Stimulated activated CD4-positive, alpha-beta T cell treated with anti-CD3 and anti-CD28 coated beads, Interleukin-4, amount 100 ng/mL, for 1 hour (primary cell): Measurements from ENCODE around the gene ROBO1.

Experiments
- DNase-seq: peaks from one replicate; pipeline ENCODE4 v3.0.0-alpha.2; 2020

The ROBO1 gene

GRCh38 chr3:79002465-79003372 lies 765.1 kb downstream of the ROBO1 start:
- DNase-seq: no peak

DNA sequence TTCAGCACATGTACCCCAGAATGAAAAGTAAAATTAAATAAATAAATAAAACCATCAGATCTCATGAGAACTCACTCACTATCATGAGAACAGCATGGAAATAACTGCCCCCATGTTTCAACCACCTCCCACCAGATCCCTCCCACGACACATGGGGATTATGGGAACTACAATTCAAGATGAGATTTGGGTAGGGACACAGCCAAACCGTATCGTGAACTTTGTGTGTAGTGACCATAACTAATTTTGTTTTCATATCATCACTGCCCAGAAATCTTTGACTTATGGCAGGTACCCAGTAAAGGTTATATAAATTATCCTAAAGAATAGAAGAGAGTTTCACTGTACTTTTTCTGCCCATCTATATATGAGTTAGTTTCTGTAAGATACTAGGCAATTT lies 766.5 kb downstream of the ROBO1 start:
- DNase-seq: no peak

DNA sequence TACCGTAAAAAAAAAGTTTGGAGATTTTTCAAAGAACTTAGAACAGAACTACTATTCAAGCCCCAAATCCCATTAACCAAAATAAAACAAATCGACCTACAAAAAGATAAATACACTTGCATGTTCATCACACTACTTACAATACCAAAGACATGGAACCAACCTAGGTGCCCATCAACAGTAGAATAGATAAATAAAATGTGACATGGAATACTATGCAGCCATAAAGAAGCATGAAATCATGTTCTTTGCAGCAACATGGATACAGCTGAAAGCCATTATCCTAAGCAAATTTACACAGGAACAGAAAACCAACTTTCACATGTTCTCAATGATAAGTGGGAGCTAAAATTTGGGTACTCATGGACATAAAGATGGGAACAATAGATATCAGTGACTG lies 768.7 kb downstream of the ROBO1 start:
- no peak for DNase-seq

DNA sequence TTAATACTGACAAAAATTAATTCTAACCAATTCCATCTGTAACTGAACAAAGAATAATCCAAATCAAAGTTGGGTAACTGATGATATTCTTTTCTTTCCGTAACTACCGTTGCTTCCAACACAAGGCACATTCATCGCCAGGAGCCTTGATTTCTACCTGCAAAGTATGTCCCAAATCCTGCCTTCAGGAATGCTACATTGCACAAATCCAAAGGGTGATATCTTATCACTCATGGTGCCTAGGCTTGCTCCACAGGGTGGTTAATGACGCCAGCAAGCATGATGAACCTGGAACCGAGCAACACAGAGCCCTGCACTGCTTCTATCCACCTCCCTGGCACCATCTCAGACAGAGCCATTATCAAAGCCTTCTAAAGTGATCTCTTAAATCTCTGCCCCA lies 772.7 kb downstream of the ROBO1 start:
- no peak for DNase-seq

DNA sequence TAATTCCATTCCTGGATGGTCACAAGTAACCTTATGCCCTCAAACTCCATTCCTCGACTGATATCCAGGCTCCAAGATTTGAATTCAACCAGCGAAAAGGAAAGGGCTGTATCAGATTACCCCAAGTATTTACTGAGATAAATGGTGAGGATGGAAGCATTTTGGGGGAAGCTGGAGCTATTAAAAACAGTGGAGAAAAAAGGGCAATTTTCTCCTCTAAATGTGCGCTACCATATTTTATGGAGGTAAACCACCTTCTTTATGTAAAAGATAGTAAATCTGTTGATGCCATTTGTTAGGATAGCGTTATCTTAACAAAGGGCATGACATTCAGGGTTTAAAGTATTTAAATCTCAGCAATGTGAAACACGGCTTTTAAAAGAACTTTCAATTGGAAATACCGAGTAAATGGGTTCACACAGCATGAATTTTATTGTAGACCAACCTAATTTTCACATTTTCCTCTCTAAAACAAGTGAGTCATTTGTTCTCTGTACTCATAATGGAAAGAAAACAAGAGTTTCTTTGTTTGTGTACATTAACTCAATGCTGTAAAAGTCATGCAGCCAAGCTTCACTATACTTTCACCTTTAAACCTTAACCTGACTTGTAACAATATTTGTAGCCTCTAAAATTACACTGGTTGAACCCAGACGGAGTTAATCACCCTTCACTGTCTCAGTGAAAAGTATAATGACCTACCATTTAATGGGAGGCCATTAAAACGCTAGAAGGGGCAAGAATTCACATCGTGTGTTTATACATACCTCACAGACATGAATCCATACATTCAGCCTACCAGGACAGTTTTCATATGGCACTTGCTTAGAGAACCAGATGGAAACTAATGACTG lies 773.4 kb downstream of the ROBO1 start:
- no peak for DNase-seq

GRCh38 chr3:78993375-78993774 lies 774.4 kb downstream of the ROBO1 start:
- DNase-seq: no peak

DNA sequence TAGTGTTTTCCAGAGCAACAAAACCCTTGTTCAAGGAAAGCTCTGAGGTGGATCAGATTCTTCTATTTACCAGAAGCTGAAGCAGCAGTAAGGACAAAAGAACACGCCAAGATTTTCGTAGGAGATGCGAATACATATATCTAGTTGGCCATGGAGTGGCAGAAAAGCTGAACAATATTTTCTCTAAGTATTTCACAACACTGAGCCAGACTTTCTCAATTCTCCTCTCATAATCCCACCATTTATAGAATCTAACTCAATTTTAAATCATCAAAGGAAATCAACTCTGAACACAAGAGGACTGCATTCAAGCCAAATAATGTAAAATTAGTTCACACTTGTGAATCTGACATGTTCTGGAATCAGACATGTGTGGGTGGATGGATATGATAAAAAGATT lies 775.0 kb downstream of the ROBO1 start:
- DNase-seq: no peak

- DNase-seq: no peak
These were observed 775.4 kb downstream of the ROBO1 start for GRCh38 chr3:78992400-78992799.

DNA sequence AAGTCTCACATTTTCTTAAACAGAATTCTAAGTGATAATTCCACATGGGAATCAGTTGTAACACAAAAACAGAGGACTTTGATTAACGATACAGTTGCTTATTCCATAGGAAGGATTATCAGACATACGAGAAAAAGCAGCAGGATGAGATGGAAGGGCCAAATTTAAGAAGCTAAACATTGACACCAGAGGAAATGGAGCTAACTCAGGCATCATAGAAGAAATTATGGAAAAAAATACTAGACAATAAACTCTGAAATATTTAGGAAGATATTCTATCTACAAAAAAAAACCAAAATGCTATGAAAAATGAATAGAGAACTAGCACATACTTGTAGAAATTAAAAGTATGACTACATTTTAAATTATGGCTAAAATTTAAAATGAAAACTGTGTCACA lies 776.1 kb downstream of the ROBO1 start:
- no peak for DNase-seq

DNA sequence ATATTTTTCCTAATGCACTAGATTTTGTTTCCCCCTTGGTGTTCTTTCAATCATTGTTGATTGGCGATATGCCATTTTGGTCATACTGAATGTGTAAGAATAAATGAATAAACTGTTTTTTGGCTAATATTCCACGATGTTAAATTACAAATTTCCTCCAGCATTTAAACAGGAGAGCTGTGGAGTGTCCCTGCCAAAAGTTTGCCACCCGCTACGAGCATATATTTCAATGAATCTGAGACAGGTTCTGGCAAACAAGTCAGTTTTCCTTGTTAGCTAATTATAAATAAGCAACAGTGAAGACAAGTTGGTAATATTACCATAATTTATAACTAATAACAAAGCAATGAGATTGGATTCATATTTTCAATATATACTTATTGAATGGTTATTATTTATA lies 777.6 kb downstream of the ROBO1 start:
- no peak for DNase-seq

- DNase-seq: no peak
These were observed 779.5 kb downstream of the ROBO1 start for GRCh38 chr3:78988324-78988723.

DNA sequence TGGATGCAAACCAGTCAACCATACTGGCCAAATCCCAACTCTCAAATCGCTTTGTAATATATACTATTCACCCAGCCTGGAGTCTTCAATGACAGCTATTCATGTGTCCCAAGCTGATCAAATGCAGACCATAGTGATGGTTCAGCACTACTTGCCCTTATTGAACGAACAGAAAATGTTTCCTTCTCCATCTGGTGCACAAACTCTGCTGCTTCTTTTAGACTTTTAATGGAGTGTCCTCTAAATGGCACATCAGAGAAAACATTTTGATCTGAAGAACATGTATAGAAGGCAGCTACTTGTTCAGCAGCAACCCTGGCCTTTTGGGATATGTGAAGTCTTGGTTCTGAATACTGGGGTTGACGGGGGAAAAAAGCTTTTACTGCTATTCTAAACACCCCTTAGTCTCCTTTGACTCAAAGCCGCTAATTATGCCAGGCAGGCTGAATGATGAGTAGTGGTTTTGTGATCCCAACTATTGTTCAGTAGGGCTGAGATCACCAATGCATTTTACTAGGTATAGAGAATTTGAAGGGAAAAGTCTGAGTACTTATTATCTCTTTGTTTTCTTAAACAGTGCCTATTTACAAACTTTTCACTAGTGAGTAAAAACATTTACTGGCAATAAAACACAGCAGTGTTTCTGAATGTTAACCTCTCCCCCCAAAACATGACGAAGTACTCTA lies 781.2 kb downstream of the ROBO1 start:
- DNase-seq: no peak

- no peak for DNase-seq
These were observed 781.8 kb downstream of the ROBO1 start for GRCh38 chr3:78985981-78986380.

DNA sequence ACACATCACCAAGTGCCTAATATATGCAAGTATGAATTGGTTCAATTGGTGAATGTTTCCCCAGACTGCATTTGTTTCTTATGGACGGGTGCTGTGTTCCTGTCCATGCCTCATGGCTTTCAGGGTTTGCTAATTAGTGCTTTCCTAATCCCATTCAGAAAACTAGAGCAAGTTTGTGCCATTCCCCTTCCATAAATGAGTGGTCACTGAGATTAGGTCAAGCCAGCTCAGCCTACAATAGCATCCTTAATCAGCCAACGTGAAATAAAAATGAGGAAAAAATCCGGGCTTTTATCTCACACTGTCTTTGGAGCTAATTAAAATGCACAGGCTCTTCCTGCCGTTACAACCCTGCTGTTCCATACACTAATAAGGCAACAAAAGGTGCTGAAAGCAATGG lies 788.8 kb downstream of the ROBO1 start:
- no peak for DNase-seq

GRCh38 chr3:78978037-78978436 lies 789.8 kb downstream of the ROBO1 start:
- DNase-seq: no peak

GRCh38 chr3:78977073-78977472 lies 790.7 kb downstream of the ROBO1 start:
- DNase-seq: no peak

DNA sequence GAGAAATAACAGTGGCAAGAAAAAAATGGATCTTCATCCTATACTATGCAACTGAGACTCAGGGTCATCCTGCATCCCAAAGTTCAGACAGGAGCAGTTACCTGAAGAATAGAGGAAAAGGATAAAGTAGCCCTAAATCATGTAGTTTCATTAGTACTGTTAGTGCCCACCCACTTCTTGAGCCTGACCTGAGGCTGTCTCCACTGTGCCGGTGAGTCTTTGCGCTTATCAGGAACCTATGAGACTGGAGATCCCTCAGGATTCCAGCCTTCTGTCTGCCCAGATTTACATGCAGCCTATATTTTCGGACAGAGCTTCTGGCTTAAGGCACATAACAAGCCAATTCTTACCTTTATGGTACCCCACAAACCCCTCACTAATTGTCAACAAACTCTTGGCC lies 791.6 kb downstream of the ROBO1 start:
- DNase-seq: no peak

- no peak for DNase-seq
These were observed 793.5 kb downstream of the ROBO1 start for GRCh38 chr3:78974181-78974790.

DNA sequence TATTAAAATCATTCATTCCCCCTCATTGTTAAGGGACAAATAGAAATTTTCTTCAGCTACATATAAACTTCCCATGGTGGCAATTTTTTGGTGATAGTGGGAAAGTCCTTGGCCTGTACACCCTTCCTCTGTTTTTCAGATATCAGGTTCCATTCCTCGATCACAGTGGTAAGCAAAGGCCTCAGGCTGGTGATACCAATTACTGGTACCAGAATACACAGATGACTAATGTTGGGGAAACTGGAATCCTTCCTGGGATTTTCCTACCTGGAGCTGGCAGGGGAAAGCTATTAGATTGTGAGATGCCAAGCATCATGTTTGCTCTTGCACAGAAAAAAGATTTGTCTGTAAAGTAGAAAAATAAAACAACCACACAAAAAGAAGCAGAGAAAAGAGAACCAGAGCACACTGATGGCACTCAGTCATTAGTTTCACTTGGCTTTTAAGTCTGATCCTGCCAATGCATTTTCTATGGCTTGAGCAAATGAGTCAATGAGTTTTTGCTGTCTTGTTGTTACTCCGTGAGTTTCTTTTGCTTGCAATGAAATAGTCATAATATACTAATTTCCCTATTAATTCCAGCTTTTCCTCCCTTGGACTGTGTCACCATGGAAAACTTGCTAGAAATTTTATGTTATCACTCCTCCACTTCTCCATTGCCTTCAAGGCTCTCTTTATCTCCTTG lies 795.0 kb downstream of the ROBO1 start:
- DNase-seq: no peak

DNA sequence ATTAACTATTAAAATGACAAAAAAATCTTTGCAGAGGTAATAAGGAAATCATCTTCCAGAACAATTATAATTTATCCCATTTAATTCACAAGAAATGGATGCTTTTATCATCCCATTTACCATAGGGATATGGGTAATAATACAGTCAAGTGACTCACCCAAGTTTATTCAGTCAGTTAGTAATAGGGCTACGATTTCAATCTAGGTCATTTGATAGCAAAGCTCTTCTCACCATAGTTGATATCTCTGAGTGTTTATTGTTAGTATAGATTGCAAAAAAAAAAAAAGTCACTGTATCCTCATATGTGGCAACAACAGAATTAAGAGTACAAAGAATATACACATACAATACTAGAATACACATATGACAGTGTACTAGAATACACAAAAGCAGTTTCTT lies 797.1 kb downstream of the ROBO1 start:
- DNase-seq: no peak

- no peak for DNase-seq
These were observed 798.3 kb downstream of the ROBO1 start for GRCh38 chr3:78969483-78969882.

DNA sequence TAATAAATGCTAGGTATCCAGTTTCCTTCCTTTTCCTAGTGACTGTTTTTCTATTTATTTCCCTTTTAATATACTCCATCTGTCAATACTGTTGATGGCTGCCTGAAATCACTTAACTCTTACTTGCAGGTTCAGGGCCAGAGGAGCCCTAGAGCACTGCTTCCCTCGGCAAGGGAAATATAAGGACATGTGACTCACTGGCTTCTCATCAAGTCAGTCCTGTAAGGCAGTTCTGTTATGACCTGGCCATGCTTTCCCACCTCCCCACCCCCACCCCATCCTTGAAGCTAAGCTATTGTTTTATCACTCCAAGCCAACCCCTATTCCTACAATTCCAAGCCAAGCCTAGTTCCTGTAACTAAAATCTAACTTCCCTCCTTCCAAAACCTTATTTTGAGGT lies 800.7 kb downstream of the ROBO1 start:
- DNase-seq: no peak
